Keratinocyte (primary cell): ENCODE results near the gene CRYBB1. TPM values are rescaled to one million over a fixed set of nuclear protein-coding genes. Genes with fewer than 3 reads are reported as not detected.

Source experiments
- DNase-seq: peaks from one replicate; pipeline ENCODE4 v3.0.0-alpha.2; 2011; ENCODE audit warnings: low read depth, missing footprints, low spot score
- FAIRE-seq: peaks from 2 replicates; lab custom pipeline; 2011; peaks lifted over from hg19 to GRCh38; lab: Jason Lieb, UNC
- H2AFZ ChIP-seq: 2 replicates; pipeline ENCODE4 v1.6.0; 2012; ENCODE audit warnings: low read length, control low read depth, inconsistent platforms; ENCODE audit not compliant: control insufficient read depth
- H3K27ac ChIP-seq: 2 replicates; pipeline ENCODE4 v1.5.1; 2011; ENCODE audit warnings: low read length; ENCODE audit not compliant: control insufficient read depth, insufficient read depth
- H3K27me3 ChIP-seq: 3 replicates; pipeline ENCODE4 v1.6.0; 2011; ENCODE audit warnings: low read length; ENCODE audit not compliant: control insufficient read depth, insufficient read depth; ENCODE audit errors: extremely low read depth
- H3K36me3 ChIP-seq, 2 experiments: 2 replicates in 1 of 2; 3 replicates in 1 of 2; pipeline ENCODE4 v1.5.1; 2011; ENCODE audit warnings: low read length in 2 of 2, mild to moderate bottlenecking in 1 of 2; ENCODE audit not compliant: control insufficient read depth in 2 of 2, insufficient read depth in 2 of 2; ENCODE audit errors: extremely low read depth in 1 of 2
- H3K4me1 ChIP-seq: 3 replicates; pipeline ENCODE4 v1.5.1; 2011; ENCODE audit warnings: low read length; ENCODE audit not compliant: control insufficient read depth, insufficient read depth; ENCODE audit errors: extremely low read depth
- H3K4me2 ChIP-seq: 3 replicates; pipeline ENCODE4 v1.6.0; 2011; ENCODE audit warnings: low read depth, low read length; ENCODE audit not compliant: control insufficient read depth, insufficient read depth; ENCODE audit errors: extremely low read depth
- H3K4me3 ChIP-seq, 3 experiments: fragments of 200-600 bp in 1 of 3; sonication (generic) in 1 of 3; 2 replicates in 2 of 3; 3 replicates in 1 of 3; pipeline ENCODE4 v1.5.1; 2011 to 2016; ENCODE audit warnings: low read length in 3 of 3, mild to moderate bottlenecking in 3 of 3, control low read depth in 2 of 3, inconsistent platforms in 1 of 3, low read depth in 1 of 3, mixed read lengths in 1 of 3, mixed run types in 1 of 3, moderate library complexity in 1 of 3; ENCODE audit not compliant: control insufficient read depth in 2 of 3, insufficient read depth in 2 of 3; ENCODE audit errors: extremely low read depth in 1 of 3
- H3K79me2 ChIP-seq: 2 replicates; pipeline ENCODE4 v1.6.0; 2012; ENCODE audit warnings: low read length; ENCODE audit not compliant: control insufficient read depth, insufficient read depth
- H3K9ac ChIP-seq: 3 replicates; pipeline ENCODE4 v1.6.0; 2011; ENCODE audit warnings: low read length; ENCODE audit not compliant: control insufficient read depth, insufficient read depth; ENCODE audit errors: extremely low read depth
- H3K9me1 ChIP-seq: 3 replicates; pipeline ENCODE4 v1.6.0; 2011; ENCODE audit warnings: low read length; ENCODE audit not compliant: control insufficient read depth, insufficient read depth; ENCODE audit errors: extremely low read depth
- H3K9me3 ChIP-seq: 2 replicates; pipeline ENCODE4 v1.5.1; 2012; ENCODE audit warnings: low read depth, low read length; ENCODE audit not compliant: control insufficient read depth
- H4K20me1 ChIP-seq: 3 replicates; pipeline ENCODE4 v1.6.0; 2011; ENCODE audit warnings: low read length; ENCODE audit not compliant: control insufficient read depth, insufficient read depth; ENCODE audit errors: extremely low read depth
- EZH2 ChIP-seq: IDR thresholded peaks from one replicate; pipeline ENCODE4 v1.6.1; 2012; ENCODE audit warnings: inconsistent platforms, mild to moderate bottlenecking, low read length, moderate library complexity
- dilution Hi-C: fragments of 300-500 bp; cut with MboI; formaldehyde crosslinking; loops from one replicate; pipeline ENCODE4 v1.7.0; 2020; ENCODE audit warnings: low sequenced_read_pairs; ENCODE audit not compliant: extremely low pct_ligation_motif_present
- polyA plus RNA-seq, 5 experiments: library from polyadenylated mRNA; depleted of rRNA in 3 of 5; stranded (reverse) in 3 of 5; stranded (forward) in 1 of 5; unstranded in 1 of 5; fragments of >200 nt; gene quantifications; 1 replicate in 1 of 5; 2 replicates in 3 of 5; 3 replicates in 1 of 5; pipeline versions ENCODE4 v1.2.1 to v1.2.3, GENCODE V29; 2011 to 2012; ENCODE audit warnings: missing spikeins in 2 of 5, low read depth in 1 of 5, low replicate concordance in 1 of 5
- TF ChIP-seq, protein P1 (sequence below), 3 experiments: IDR thresholded peaks in 1 of 3; conservative IDR thresholded peaks in 1 of 3; optimal IDR thresholded peaks in 1 of 3; 2 replicates in 2 of 3; 3 replicates in 1 of 3; pipeline versions ENCODE3 to v1.5.1; 2011; ENCODE audit warnings: low read length in 3 of 3, mild to moderate bottlenecking in 3 of 3, moderate library complexity in 2 of 3, control low read depth in 1 of 3, inconsistent platforms in 1 of 3; ENCODE audit not compliant: insufficient read depth in 2 of 3; ENCODE audit errors: extremely low read depth in 1 of 3

CRYBB1 gene
- polyA plus RNA-seq, 1 donor (not counting 4 experiments of a cell fraction or from before 2014, with no cell fraction given), result not detected

- peak; percentile 95 for FAIRE-seq
- Histone ChIP-seq H4K20me1 (no peaks in the 10 kb centered on the region), H3K27me3 (no peaks in the 10 kb centered on the region), H3K9me1 (no peaks in the 10 kb centered on the region), H3K27ac (peak overlapping the region; percentile 91), H3K9me3 (no peaks in the 10 kb centered on the region), H3K79me2 (peaks cover 16% of the 10 kb centered on the region), H3K36me3 (no peaks in the 10 kb centered on the region), H3K4me3 (peak overlapping the region in 2 of 3 experiments; percentile 55 to 61), H3K9ac (peak overlapping the region; percentile 75), H2AFZ (peak overlapping the region; percentile 66), H3K4me1 (peaks cover 42% of the 10 kb centered on the region), H3K4me2 (peak overlapping the region; percentile 90)
- TF ChIP-seq EZH2, result no peak
- TF ChIP-seq, protein P1, sequence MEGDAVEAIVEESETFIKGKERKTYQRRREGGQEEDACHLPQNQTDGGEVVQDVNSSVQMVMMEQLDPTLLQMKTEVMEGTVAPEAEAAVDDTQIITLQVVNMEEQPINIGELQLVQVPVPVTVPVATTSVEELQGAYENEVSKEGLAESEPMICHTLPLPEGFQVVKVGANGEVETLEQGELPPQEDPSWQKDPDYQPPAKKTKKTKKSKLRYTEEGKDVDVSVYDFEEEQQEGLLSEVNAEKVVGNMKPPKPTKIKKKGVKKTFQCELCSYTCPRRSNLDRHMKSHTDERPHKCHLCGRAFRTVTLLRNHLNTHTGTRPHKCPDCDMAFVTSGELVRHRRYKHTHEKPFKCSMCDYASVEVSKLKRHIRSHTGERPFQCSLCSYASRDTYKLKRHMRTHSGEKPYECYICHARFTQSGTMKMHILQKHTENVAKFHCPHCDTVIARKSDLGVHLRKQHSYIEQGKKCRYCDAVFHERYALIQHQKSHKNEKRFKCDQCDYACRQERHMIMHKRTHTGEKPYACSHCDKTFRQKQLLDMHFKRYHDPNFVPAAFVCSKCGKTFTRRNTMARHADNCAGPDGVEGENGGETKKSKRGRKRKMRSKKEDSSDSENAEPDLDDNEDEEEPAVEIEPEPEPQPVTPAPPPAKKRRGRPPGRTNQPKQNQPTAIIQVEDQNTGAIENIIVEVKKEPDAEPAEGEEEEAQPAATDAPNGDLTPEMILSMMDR (optimal IDR thresholded peaks at IDR 0.05 in 1 of 3, IDR thresholded peaks at IDR 0.05 in 1 of 3, conservative IDR thresholded peaks at IDR 0.05 in 1 of 3; ENCODE audit: extremely low read depth in 1 of 3, insufficient read depth in 2 of 3, low read length in 3 of 3), result no peak
- peak; percentile 45 for DNase-seq
- dilution Hi-C loops, result no loop called here
These were observed 64.6 kb downstream of the CRYBB1 start for GRCh38 chr22:26553056-26553752.

GRCh38 chr22:26552466-26552865 lies 65.4 kb downstream of the CRYBB1 start:
- Histone ChIP-seq H3K27me3 (no peaks in the 10 kb centered on the region), H3K36me3 (no peaks in the 10 kb centered on the region), H3K9ac (peak overlapping the region; percentile 6), H3K79me2 (peaks cover 16% of the 10 kb centered on the region), H3K4me1 (peaks cover 42% of the 10 kb centered on the region), H3K9me1 (no peaks in the 10 kb centered on the region), H4K20me1 (no peaks in the 10 kb centered on the region), H3K4me3 (no peak overlapping the region), H3K9me3 (no peaks in the 10 kb centered on the region), H2AFZ (no peak overlapping the region), H3K4me2 (peak overlapping the region; percentile 90), H3K27ac (peak overlapping the region; percentile 91)
- no peak for DNase-seq
- TF ChIP-seq, protein P1 (optimal IDR thresholded peaks at IDR 0.05 in 1 of 3, IDR thresholded peaks at IDR 0.05 in 1 of 3, conservative IDR thresholded peaks at IDR 0.05 in 1 of 3; ENCODE audit: extremely low read depth in 1 of 3, insufficient read depth in 2 of 3, low read length in 3 of 3), result no peak
- TF ChIP-seq EZH2, result no peak
- dilution Hi-C loops, result no loop called here
- no peak for FAIRE-seq
